ENCODE measurements around the gene ETS1.

GRCh38 chr11:128629516-128630106 is 42.3 kb upstream of the ETS1 start:
- no peak for TF ChIP-seq EZH2phosphoT487 (IDR thresholded peaks at IDR 0.05; ENCODE audit: low read length)
- no peak for TF ChIP-seq EZH2 (optimal IDR thresholded peaks at IDR 0.05; ENCODE audit: low read depth, low read length)
- no peak for TF ChIP-seq CTCF (IDR thresholded peaks at IDR 0.05; ENCODE audit: low read length)

Measured in MM.1S (cell line).